Omental fat pad (tissue), 4 donors: ENCODE data around the gene TANC1. TPM values are rescaled to one million over a fixed set of nuclear protein-coding genes. Genes with fewer than 3 reads are reported as not detected.

Experiments used
- ATAC-seq: fragments of 150-250 bp; one replicate; pipeline ENCODE4 v1.9.1; 2016; ENCODE audit warnings: mild to moderate bottlenecking, moderate library complexity; ENCODE audit not compliant: low FRiP score
- DNase-seq: peaks from one replicate; pipeline ENCODE4 v3.0.0-alpha.2; 2019; ENCODE audit warnings: low spot score
- CTCF ChIP-seq, 3 donors: fragments of 450-650 bp; IDR thresholded peaks; one replicate each; pipeline ENCODE4 v1.5.1; 2016 to 2017; ENCODE audit warnings: antibody characterized with exemption in 3 of 3, mild to moderate bottlenecking in 3 of 3, moderate library complexity in 2 of 3
- total RNA-seq, 4 donors: library from RNA; depleted of rRNA; stranded (reverse); fragments of >200 nt; gene quantifications; one replicate each; pipeline ENCODE4 v1.1.0, GENCODE V29; 2016

The TANC1 gene
- total RNA-seq, 4 donors from 2014 or later, result 26.4 to 72.5 (median 34.9) TPM

GRCh38 chr2:159156834-159157233 lies 188.4 kb downstream of the TANC1 start:
- DNase-seq (no peak), ATAC-seq (no peak)
- TF ChIP-seq CTCF (IDR thresholded peaks at IDR 0.05), result no peak

- no peak for ATAC-seq
These were observed 189.1 kb downstream of the TANC1 start for GRCh38 chr2:159157361-159158209.

GRCh38 chr2:159160412-159160811 lies 192.0 kb downstream of the TANC1 start:
- no peak for TF ChIP-seq CTCF (IDR thresholded peaks at IDR 0.05)
- ATAC-seq (no peak), DNase-seq (no peak)

More at GRCh38 chr2:159157361-159158209, 189.1 kb downstream of the TANC1 start:
- no peak for DNase-seq
- TF ChIP-seq CTCF (IDR thresholded peaks at IDR 0.05), result no peak

- DNase-seq, result no peak
- ATAC-seq, result no peak
- no peak for TF ChIP-seq CTCF (IDR thresholded peaks at IDR 0.05)
These were observed 192.5 kb downstream of the TANC1 start for GRCh38 chr2:159160954-159161353.

GRCh38 chr2:159163930-159164329 lies 195.5 kb downstream of the TANC1 start:
- no peak for TF ChIP-seq CTCF (IDR thresholded peaks at IDR 0.05)

GRCh38 chr2:159164457-159164911 lies 196.0 kb downstream of the TANC1 start:
- DNase-seq (no peak), ATAC-seq (no peak)
- no peak for TF ChIP-seq CTCF (IDR thresholded peaks at IDR 0.05)

More at GRCh38 chr2:159163930-159164329, 195.5 kb downstream of the TANC1 start:
- ATAC-seq (no peak), DNase-seq (no peak)

GRCh38 chr2:159165048-159165447 lies 196.6 kb downstream of the TANC1 start:
- no peak for TF ChIP-seq CTCF (IDR thresholded peaks at IDR 0.05)
- ATAC-seq (no peak), DNase-seq (no peak)
